Central memory CD8-positive, alpha-beta T cell (primary cell): ENCODE results near the gene CHD5.

Source experiments
- ATAC-seq: fragments of 150-1000 bp; cut with Tn5 transposase; replicated peaks from 2 replicates; pipeline ENCODE4 v1.10.0; 2022; ENCODE audit warnings: mild to moderate bottlenecking, moderate FRiP score, moderate number of reproducible peaks; ENCODE audit not compliant: poor library complexity, severe bottlenecking; ENCODE audit errors: extremely low read depth
- DNase-seq, 2 donors: peaks; one replicate each; pipeline ENCODE4 v3.0.0; 2021; ENCODE audit warnings: low spot score in 2 of 2
- H3K27ac Mint-ChIP-seq: one replicate; pipeline ENCODE4 v1.8.0; 2022; ENCODE audit warnings: low read depth, mild to moderate bottlenecking, moderate library complexity, mixed read lengths
- H3K27me3 Mint-ChIP-seq: one replicate; pipeline ENCODE4 v1.8.0; 2022; ENCODE audit warnings: mixed read lengths
- H3K36me3 Mint-ChIP-seq: one replicate; pipeline ENCODE4 v1.8.0; 2022; ENCODE audit warnings: mild to moderate bottlenecking, moderate library complexity, mixed read lengths; ENCODE audit not compliant: insufficient read depth
- H3K4me1 Mint-ChIP-seq: one replicate; pipeline ENCODE4 v1.8.0; 2022; ENCODE audit warnings: mixed read lengths
- H3K4me3 Mint-ChIP-seq: one replicate; pipeline ENCODE4 v1.8.0; 2022; ENCODE audit warnings: mild to moderate bottlenecking, moderate library complexity, mixed read lengths
- H3K9me3 Mint-ChIP-seq: one replicate; pipeline ENCODE4 v1.8.0; 2022; ENCODE audit warnings: mixed read lengths

The CHD5 gene

GRCh38 chr1:6105763-6106162, 74.4 kb downstream of the CHD5 start:
- H3K36me3 Mint-ChIP-seq: peaks cover 1% of the 10 kb centered on the region
- peaks cover 15% of the 10 kb centered on the region for H3K27me3 Mint-ChIP-seq
- H3K4me3 Mint-ChIP-seq: no peak overlapping the region
- peaks cover 7% of the 10 kb centered on the region for H3K4me1 Mint-ChIP-seq
- no peak for DNase-seq
- no peak for ATAC-seq
- H3K9me3 Mint-ChIP-seq: no peaks in the 10 kb centered on the region
- H3K27ac Mint-ChIP-seq: no peak overlapping the region

- H3K27ac Mint-ChIP-seq: no peak overlapping the region
- H3K9me3 Mint-ChIP-seq: no peaks in the 10 kb centered on the region
- DNase-seq (no peak), ATAC-seq (no peak)
- H3K4me1 Mint-ChIP-seq: peaks cover 9% of the 10 kb centered on the region
- no peak overlapping the region for H3K4me3 Mint-ChIP-seq
- H3K36me3 Mint-ChIP-seq: peaks cover 2% of the 10 kb centered on the region
- H3K27me3 Mint-ChIP-seq: peaks cover 15% of the 10 kb centered on the region
Measured at GRCh38 chr1:6105218-6105679, 74.9 kb downstream of the CHD5 start.

- Mint-ChIP-seq H3K27ac (no peak overlapping the region), H3K9me3 (no peaks in the 10 kb centered on the region), H3K36me3 (peaks cover 2% of the 10 kb centered on the region), H3K4me3 (no peak overlapping the region), H3K27me3 (peaks cover 15% of the 10 kb centered on the region), H3K4me1 (peaks cover 9% of the 10 kb centered on the region)
- no peak for DNase-seq
- ATAC-seq: no peak
Measured at GRCh38 chr1:6104631-6105030, 75.5 kb downstream of the CHD5 start.

- H3K4me1 Mint-ChIP-seq: peaks cover 9% of the 10 kb centered on the region
- H3K27ac Mint-ChIP-seq: no peak overlapping the region
- H3K9me3 Mint-ChIP-seq: no peaks in the 10 kb centered on the region
- H3K27me3 Mint-ChIP-seq: peaks cover 15% of the 10 kb centered on the region
- H3K36me3 Mint-ChIP-seq: peaks cover 2% of the 10 kb centered on the region
- DNase-seq (no peak), ATAC-seq (no peak)
- no peak overlapping the region for H3K4me3 Mint-ChIP-seq
Measured at GRCh38 chr1:6103854-6104530, 76.1 kb downstream of the CHD5 start.

- H3K27ac Mint-ChIP-seq: no peak overlapping the region
- peaks cover 13% of the 10 kb centered on the region for H3K4me1 Mint-ChIP-seq
- peaks cover 9% of the 10 kb centered on the region for H3K27me3 Mint-ChIP-seq
- H3K9me3 Mint-ChIP-seq: no peaks in the 10 kb centered on the region
- no peak for DNase-seq
- ATAC-seq: no peak
- H3K36me3 Mint-ChIP-seq: peaks cover 5% of the 10 kb centered on the region
- H3K4me3 Mint-ChIP-seq: no peak overlapping the region
Measured at GRCh38 chr1:6103111-6103853, 76.8 kb downstream of the CHD5 start.

- H3K4me3 Mint-ChIP-seq: no peak overlapping the region
- DNase-seq (no peak), ATAC-seq (no peak)
- peaks cover 18% of the 10 kb centered on the region for H3K4me1 Mint-ChIP-seq
- H3K27me3 Mint-ChIP-seq: peaks cover 1% of the 10 kb centered on the region
- H3K36me3 Mint-ChIP-seq: peaks cover 5% of the 10 kb centered on the region
- no peaks in the 10 kb centered on the region for H3K9me3 Mint-ChIP-seq
- H3K27ac Mint-ChIP-seq: no peak overlapping the region
Measured at GRCh38 chr1:6102532-6102845, 77.6 kb downstream of the CHD5 start.

- Mint-ChIP-seq H3K27me3 (no peaks in the 10 kb centered on the region), H3K4me1 (peaks cover 20% of the 10 kb centered on the region), H3K4me3 (no peak overlapping the region), H3K36me3 (peaks cover 8% of the 10 kb centered on the region), H3K27ac (no peak overlapping the region), H3K9me3 (no peaks in the 10 kb centered on the region)
- DNase-seq (no peak), ATAC-seq (no peak)
Measured at GRCh38 chr1:6101826-6102531, 78.1 kb downstream of the CHD5 start.

- Mint-ChIP-seq H3K27ac (peak overlapping the region; percentile 29), H3K9me3 (no peaks in the 10 kb centered on the region), H3K4me3 (no peak overlapping the region), H3K27me3 (no peaks in the 10 kb centered on the region), H3K4me1 (peaks cover 20% of the 10 kb centered on the region), H3K36me3 (peaks cover 8% of the 10 kb centered on the region)
- no peak for ATAC-seq
- DNase-seq: no peak
Measured at GRCh38 chr1:6100861-6101783, 79.0 kb downstream of the CHD5 start.

- Mint-ChIP-seq H3K36me3 (peaks cover 8% of the 10 kb centered on the region), H3K27ac (no peak overlapping the region), H3K4me1 (peaks cover 20% of the 10 kb centered on the region), H3K9me3 (no peaks in the 10 kb centered on the region), H3K4me3 (no peak overlapping the region), H3K27me3 (no peaks in the 10 kb centered on the region)
- no peak for DNase-seq
- no peak for ATAC-seq
Measured at GRCh38 chr1:6099787-6100765, 80.0 kb downstream of the CHD5 start.

- Mint-ChIP-seq H3K27me3 (no peaks in the 10 kb centered on the region), H3K4me3 (no peak overlapping the region), H3K4me1 (peaks cover 20% of the 10 kb centered on the region), H3K9me3 (no peaks in the 10 kb centered on the region), H3K27ac (no peak overlapping the region), H3K36me3 (peaks cover 12% of the 10 kb centered on the region)
- DNase-seq (no peak), ATAC-seq (no peak)
Measured at GRCh38 chr1:6099297-6099696, 80.8 kb downstream of the CHD5 start.

GRCh38 chr1:6098303-6099215, 81.6 kb downstream of the CHD5 start:
- peak overlapping the region; percentile 83 for H3K27ac Mint-ChIP-seq
- no peaks in the 10 kb centered on the region for H3K9me3 Mint-ChIP-seq
- peaks cover 17% of the 10 kb centered on the region for H3K36me3 Mint-ChIP-seq
- peaks cover 27% of the 10 kb centered on the region for H3K4me1 Mint-ChIP-seq
- H3K27me3 Mint-ChIP-seq: no peaks in the 10 kb centered on the region
- H3K4me3 Mint-ChIP-seq: no peak overlapping the region
- ATAC-seq (no peak), DNase-seq (no peak)
